GM12878 (cell line): ENCODE data around the gene CACNA1E.

Experiments used
- EZH2 ChIP-seq: IDR thresholded peaks from 2 replicates; pipeline ENCODE4 v1.6.1; 2012; ENCODE audit warnings: low read depth, mild to moderate bottlenecking, control low read depth, inconsistent platforms, low read length, borderline replicate concordance; ENCODE audit not compliant: control insufficient read depth
- HDAC6 ChIP-seq: fragments of 200-600 bp; sonication (generic); IDR thresholded peaks from one replicate; pipeline ENCODE4 v1.8.0; 2017; ENCODE audit warnings: antibody characterized with exemption; ENCODE audit not compliant: unreplicated experiment
- MXI1 ChIP-seq: fragments of 150-350 bp; IDR thresholded peaks from 2 replicates; pipeline ENCODE4 v1.6.1; 2011; ENCODE audit warnings: low read depth, mild to moderate bottlenecking, inconsistent platforms, low read length, improper control_type of control experiment
- POLR2A ChIP-seq: IDR thresholded peaks from 2 replicates; pipeline ENCODE4 v1.6.1; 2011; ENCODE audit warnings: low read depth, mild to moderate bottlenecking, low read length
- POLR2AphosphoS5 ChIP-seq: IDR thresholded peaks from 2 replicates; pipeline ENCODE4 v1.6.1; 2011; ENCODE audit warnings: mild to moderate bottlenecking, low read length, inconsistent platforms
- TF ChIP-seq, protein P1 (sequence below), 3 experiments: IDR thresholded peaks in 2 of 3; conservative IDR thresholded peaks in 1 of 3; 2 replicates each; pipeline ENCODE4 v1.5.1; 2011; ENCODE audit warnings: low read depth in 3 of 3, low read length in 3 of 3, mild to moderate bottlenecking in 3 of 3, control low read depth in 2 of 3, moderate library complexity in 2 of 3, inconsistent platforms in 1 of 3, mixed read lengths in 1 of 3; ENCODE audit not compliant: control insufficient read depth in 2 of 3, insufficient read depth in 1 of 3; ENCODE audit errors: extremely low read depth in 1 of 3

- TF ChIP-seq, protein P1, sequence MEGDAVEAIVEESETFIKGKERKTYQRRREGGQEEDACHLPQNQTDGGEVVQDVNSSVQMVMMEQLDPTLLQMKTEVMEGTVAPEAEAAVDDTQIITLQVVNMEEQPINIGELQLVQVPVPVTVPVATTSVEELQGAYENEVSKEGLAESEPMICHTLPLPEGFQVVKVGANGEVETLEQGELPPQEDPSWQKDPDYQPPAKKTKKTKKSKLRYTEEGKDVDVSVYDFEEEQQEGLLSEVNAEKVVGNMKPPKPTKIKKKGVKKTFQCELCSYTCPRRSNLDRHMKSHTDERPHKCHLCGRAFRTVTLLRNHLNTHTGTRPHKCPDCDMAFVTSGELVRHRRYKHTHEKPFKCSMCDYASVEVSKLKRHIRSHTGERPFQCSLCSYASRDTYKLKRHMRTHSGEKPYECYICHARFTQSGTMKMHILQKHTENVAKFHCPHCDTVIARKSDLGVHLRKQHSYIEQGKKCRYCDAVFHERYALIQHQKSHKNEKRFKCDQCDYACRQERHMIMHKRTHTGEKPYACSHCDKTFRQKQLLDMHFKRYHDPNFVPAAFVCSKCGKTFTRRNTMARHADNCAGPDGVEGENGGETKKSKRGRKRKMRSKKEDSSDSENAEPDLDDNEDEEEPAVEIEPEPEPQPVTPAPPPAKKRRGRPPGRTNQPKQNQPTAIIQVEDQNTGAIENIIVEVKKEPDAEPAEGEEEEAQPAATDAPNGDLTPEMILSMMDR (IDR thresholded peaks at IDR 0.05 in 2 of 3, conservative IDR thresholded peaks at IDR 0.05 in 1 of 3; ENCODE audit: control insufficient read depth in 2 of 3, extremely low read depth in 1 of 3, insufficient read depth in 1 of 3, low read depth in 3 of 3, low read length in 3 of 3), result no peak
- TF ChIP-seq EZH2, result no peak
- no peak for TF ChIP-seq POLR2A
- TF ChIP-seq MXI1, result no peak
- TF ChIP-seq POLR2AphosphoS5, result no peak
- TF ChIP-seq HDAC6, result no peak
Measured at GRCh38 chr1:181448461-181448860, 34.9 kb upstream of the CACNA1E start.
